HK-2 (cell line): ENCODE data around the gene OR6B3.
A peak's percentile ranks its signal among the peaks of the same experiment; 100 is the strongest.
"Not testable (repeated sequence)": the region's sequence is repeated elsewhere in the genome, so short reads cannot be mapped to it uniquely, and the experiment has no call there.

Experiments
- DNase-seq: peaks from one replicate; pipeline ENCODE4 v3.0.0-alpha.2; 2018; ENCODE audit not compliant: unreplicated experiment

The OR6B3 gene

GRCh38 chr2:240044096-240044495 is 9.2 kb downstream of the OR6B3 start:
- DNase-seq = not testable (repeated sequence)

- no peak for DNase-seq
These were observed 9.9 kb downstream of the OR6B3 start for GRCh38 chr2:240043279-240043989.

GRCh38 chr2:240042740-240043139 is 10.6 kb downstream of the OR6B3 start:
- no peak for DNase-seq

- no peak for DNase-seq
These were observed 12.0 kb downstream of the OR6B3 start for GRCh38 chr2:240041363-240041762.

GRCh38 chr2:240037358-240037757 is 16.0 kb downstream of the OR6B3 start:
- DNase-seq = no peak

GRCh38 chr2:240033330-240033678 is 20.0 kb downstream of the OR6B3 start:
- no peak for DNase-seq

- no peak for DNase-seq
These were observed 20.7 kb downstream of the OR6B3 start for GRCh38 chr2:240032406-240033329.

GRCh38 chr2:240030379-240031094 is 22.8 kb downstream of the OR6B3 start, which contains the start of gene OR6B2:
Gene OR6B2 (minus strand): TSS chr2:240030429. CDS start chr2:240030429, 0 bp downstream.
- DNase-seq = no peak

GRCh38 chr2:240024766-240025165 is 28.6 kb downstream of the OR6B3 start:
- DNase-seq = peak; percentile 16

- DNase-seq = no peak
These were observed 29.5 kb downstream of the OR6B3 start for GRCh38 chr2:240023792-240024191.

GRCh38 chr2:240021488-240022104 is 31.7 kb downstream of the OR6B3 start:
- DNase-seq = peak; percentile 66

- DNase-seq = no peak
These were observed 35.1 kb downstream of the OR6B3 start for GRCh38 chr2:240018071-240018750.

GRCh38 chr2:240014327-240014726 is 39.0 kb downstream of the OR6B3 start:
- no peak for DNase-seq

- no peak for DNase-seq
These were observed 40.0 kb downstream of the OR6B3 start for GRCh38 chr2:240013343-240013742.

- no peak for DNase-seq
These were observed 50.3 kb downstream of the OR6B3 start for GRCh38 chr2:240002983-240003382.

- no peak for DNase-seq
These were observed 52.6 kb downstream of the OR6B3 start for GRCh38 chr2:240000671-240001070.

- no peak for DNase-seq
These were observed 55.5 kb downstream of the OR6B3 start for GRCh38 chr2:239997686-239998409.
